Astrocyte of the cerebellum (primary cell): ENCODE data around the gene ZNF487.

Experiments
- DNase-seq: peaks from one replicate; pipeline ENCODE4 v3.0.0-alpha.2; 2011; ENCODE audit warnings: low read depth
- H3K4me3 ChIP-seq: 2 replicates; pipeline ENCODE4 v1.5.1; 2011; ENCODE audit warnings: mild to moderate bottlenecking, low read depth, low read length, moderate library complexity
- in situ Hi-C: cut with HindIII; loops from 2 replicates; pipeline ENCODE4 v1.10.0; 2017; ENCODE audit warnings: low sequenced_read_pairs
- TF ChIP-seq, protein P1 (sequence below): IDR thresholded peaks from 2 replicates; pipeline ENCODE4 v1.5.1; 2012; ENCODE audit warnings: low read length, low read depth, moderate library complexity, mild to moderate bottlenecking; ENCODE audit errors: missing control alignments

The ZNF487 gene

GRCh38 chr10:43524434-43525247, 87.7 kb downstream of the ZNF487 start:
- TF ChIP-seq, protein P1, sequence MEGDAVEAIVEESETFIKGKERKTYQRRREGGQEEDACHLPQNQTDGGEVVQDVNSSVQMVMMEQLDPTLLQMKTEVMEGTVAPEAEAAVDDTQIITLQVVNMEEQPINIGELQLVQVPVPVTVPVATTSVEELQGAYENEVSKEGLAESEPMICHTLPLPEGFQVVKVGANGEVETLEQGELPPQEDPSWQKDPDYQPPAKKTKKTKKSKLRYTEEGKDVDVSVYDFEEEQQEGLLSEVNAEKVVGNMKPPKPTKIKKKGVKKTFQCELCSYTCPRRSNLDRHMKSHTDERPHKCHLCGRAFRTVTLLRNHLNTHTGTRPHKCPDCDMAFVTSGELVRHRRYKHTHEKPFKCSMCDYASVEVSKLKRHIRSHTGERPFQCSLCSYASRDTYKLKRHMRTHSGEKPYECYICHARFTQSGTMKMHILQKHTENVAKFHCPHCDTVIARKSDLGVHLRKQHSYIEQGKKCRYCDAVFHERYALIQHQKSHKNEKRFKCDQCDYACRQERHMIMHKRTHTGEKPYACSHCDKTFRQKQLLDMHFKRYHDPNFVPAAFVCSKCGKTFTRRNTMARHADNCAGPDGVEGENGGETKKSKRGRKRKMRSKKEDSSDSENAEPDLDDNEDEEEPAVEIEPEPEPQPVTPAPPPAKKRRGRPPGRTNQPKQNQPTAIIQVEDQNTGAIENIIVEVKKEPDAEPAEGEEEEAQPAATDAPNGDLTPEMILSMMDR = no peak
- no peak for DNase-seq
- H3K4me3 ChIP-seq = no peak overlapping the region
- in situ Hi-C loops = no loop called here
